HUES64 (cell line): ENCODE data around the gene ZBTB7A. TPM values are rescaled to one million over a fixed set of nuclear protein-coding genes. Genes with fewer than 3 reads are reported as not detected.

Source experiments
- H3K27ac ChIP-seq: 2 replicates; pipeline ENCODE4 v1.7.0; 2013; ENCODE audit warnings: low read depth, low read length, inconsistent platforms
- H3K27me3 ChIP-seq: 2 replicates; pipeline ENCODE4 v1.6.1; 2013; ENCODE audit warnings: mild to moderate bottlenecking, low read length; ENCODE audit not compliant: insufficient read depth
- H3K36me3 ChIP-seq: 2 replicates; pipeline ENCODE4 v1.6.1; 2013; ENCODE audit warnings: mild to moderate bottlenecking, low read length; ENCODE audit not compliant: insufficient read depth
- H3K4me1 ChIP-seq: 2 replicates; pipeline ENCODE4 v1.6.1; 2013; ENCODE audit warnings: mild to moderate bottlenecking, low read length, moderate library complexity; ENCODE audit not compliant: insufficient read depth
- H3K4me3 ChIP-seq: 2 replicates; pipeline ENCODE4 v1.5.1; 2013; ENCODE audit warnings: mild to moderate bottlenecking, low read length, moderate library complexity
- H3K9ac ChIP-seq: 2 replicates; pipeline ENCODE4 v1.6.1; 2013; ENCODE audit warnings: mild to moderate bottlenecking, low read depth, low read length
- H3K9me3 ChIP-seq: 2 replicates; pipeline ENCODE4 v1.6.1; 2013; ENCODE audit warnings: low read depth, low read length; ENCODE audit not compliant: insufficient read depth
- WGBS: fragments of 150-250, 120-280 bp; methylation state at CpG from one replicate; pipeline ENCODE4 v1.1.7; 2013; ENCODE audit warnings: missing lambda C conversion rate; 5-methylcytosine and 5-hydroxymethylcytosine counted together
- polyA plus RNA-seq, 2 experiments: library from polyadenylated mRNA; stranded (reverse); fragments of 50-300 nt; gene quantifications; one replicate each; pipeline ENCODE4 v1.2.3, GENCODE V29; 2013

ZBTB7A gene
- polyA plus RNA-seq (2013, experiment 1 of 2): 8.6 TPM
- 8.7 TPM for polyA plus RNA-seq (2013, experiment 2 of 2)

DNA sequence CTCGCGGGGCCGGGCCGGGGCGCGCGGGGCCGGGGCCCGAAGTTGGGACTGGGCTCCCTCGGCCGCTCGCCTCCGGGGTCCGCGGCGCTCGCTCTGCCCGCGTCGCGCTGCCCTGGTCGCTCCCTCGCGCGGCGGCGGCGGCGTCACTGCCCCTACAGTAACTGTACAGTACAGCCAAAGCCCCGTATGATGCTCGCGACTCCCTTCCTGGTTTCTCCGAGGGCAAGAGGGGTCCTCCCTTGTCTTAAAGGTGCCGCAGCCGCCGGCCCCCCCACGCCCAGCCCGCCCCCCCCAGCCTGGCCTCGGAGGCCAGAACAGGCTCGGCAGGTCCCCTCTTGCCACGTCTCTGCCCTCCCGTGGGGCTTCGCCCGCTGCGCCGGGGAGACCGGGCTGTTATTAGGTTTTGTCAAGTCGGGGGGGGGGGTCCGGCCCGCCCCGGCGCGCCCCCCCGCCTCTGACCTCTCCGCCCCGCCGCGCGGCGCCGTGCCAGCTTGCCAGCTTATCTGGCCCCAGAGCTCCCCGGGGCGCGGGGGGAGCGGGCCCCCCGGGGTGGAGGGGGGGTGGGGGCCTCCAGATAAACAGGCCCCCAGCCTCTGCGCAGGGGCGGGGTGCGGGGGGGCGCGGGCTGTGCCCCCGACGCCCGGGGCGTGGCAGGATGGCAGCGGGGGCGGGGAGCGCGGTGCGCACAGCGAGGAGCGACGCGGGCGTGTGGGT, at the start of gene ZBTB7A:
Gene ZBTB7A, minus strand, starts transcription at position 218 of the 714 bp plus-strand sequence. CDS start 11,667 bp downstream, outside the sequence.
- H3K9me3 ChIP-seq: no peaks in the 10 kb centered on the region
- 0 out of 2 replicates have a peak, but pooled peaks cover 4% of the 10 kb centered on the region for H3K4me1 ChIP-seq
- peaks cover 27% of the 10 kb centered on the region for H3K27me3 ChIP-seq
- peaks cover 8% of the 10 kb centered on the region; the same call in 1 of the 2 replicates for H3K36me3 ChIP-seq
- 1% methylated on average over 77 of the region's 85 CpGs for WGBS
- H3K27ac ChIP-seq: no peak within 1 kb of the TSS
- H3K9ac ChIP-seq: peak within 1 kb of the TSS; percentile 61; the same call in 1 of the 2 replicates
- H3K4me3 ChIP-seq: peak within 1 kb of the TSS; percentile 62

DNA sequence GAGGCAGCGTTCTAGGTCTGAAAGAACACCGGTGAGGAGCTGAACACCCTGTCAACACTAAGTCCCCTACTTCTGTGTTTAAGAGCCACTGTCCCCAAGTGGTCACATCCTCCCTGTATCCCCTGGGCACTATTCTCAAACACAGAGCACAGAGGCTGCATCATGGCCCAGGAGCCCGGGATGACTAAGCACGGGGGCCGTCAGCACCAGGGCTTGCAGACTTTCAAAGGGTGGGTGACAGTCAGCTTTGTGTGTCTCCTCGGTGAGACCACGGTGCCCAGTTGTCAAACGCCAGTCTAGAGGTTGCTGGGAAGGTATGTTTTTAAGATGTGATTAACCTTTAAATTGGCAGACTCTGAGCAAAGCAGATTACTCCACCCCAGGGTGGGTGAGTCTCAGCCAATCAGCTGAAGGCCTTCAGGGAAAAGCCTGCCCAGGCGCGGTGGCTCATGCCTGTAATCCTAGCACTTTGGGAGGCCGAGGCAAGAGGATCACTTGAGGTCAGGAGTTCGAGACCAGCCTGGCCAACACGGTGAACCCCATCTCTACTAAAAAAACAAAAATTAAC, 49.2 kb upstream of the ZBTB7A start:
- Histone ChIP-seq H3K27ac (no peak overlapping the region), H3K4me1 (no peaks in the 10 kb centered on the region), H3K9ac (no peak overlapping the region), H3K4me3 (no peak overlapping the region), H3K27me3 (no peaks in the 10 kb centered on the region), H3K36me3 (peaks cover 74% of the 10 kb centered on the region), H3K9me3 (no peaks in the 10 kb centered on the region)
- WGBS: 93% methylated on average over 13 of the region's 13 CpGs

DNA sequence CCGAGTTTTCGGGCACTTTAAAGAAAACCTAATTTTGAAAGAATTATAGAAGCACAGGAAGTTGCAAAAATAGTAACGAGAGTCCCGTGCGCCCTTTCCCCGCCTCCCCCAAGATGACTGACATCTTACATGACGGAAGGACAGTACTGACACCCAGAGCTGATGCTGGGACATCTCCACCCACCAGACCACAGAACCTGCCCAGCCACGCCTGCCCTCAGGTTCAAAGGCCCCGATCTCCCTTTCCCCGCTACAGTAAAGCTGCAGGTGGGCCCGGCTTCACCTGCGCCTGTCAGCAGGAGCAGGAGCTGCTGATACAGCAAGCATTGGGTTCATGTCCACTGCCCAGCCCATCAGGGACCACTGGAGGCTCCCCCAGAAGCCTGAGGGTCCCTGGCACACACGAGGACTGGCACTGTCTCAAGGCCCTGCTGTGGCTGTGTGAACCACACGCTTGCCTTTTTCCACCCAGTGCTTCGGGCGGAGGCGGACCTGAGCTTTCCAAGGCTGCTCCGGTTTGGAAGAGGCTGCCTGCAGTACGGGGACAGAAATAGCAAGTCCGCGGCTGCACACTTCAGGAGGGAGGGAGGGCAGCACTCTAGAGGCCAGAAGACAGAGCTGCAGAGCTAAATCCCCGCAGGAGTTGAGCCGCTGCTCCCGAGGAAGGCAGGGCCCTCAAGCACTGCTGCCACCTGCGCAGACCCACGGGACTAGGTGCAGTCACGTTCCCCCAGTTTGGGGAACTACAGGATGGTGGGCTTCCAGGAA, 48.5 kb upstream of the ZBTB7A start:
- Histone ChIP-seq H3K4me1 (no peaks in the 10 kb centered on the region), H3K9ac (no peak overlapping the region)

GRCh38 chr19:4114181-4114580, 47.5 kb upstream of the ZBTB7A start:
- no peak overlapping the region for H3K4me3 ChIP-seq
- H3K36me3 ChIP-seq: peaks cover 81% of the 10 kb centered on the region
- WGBS: 95% methylated on average over 19 of the region's 19 CpGs
- H3K27me3 ChIP-seq: no peaks in the 10 kb centered on the region
- H3K9me3 ChIP-seq: no peaks in the 10 kb centered on the region
- H3K4me1 ChIP-seq: no peaks in the 10 kb centered on the region
- no peak overlapping the region for H3K9ac ChIP-seq
- H3K27ac ChIP-seq: no peak overlapping the region

More for the DNA sequence above, 48.5 kb upstream of the ZBTB7A start:
- Histone ChIP-seq H3K9me3 (no peaks in the 10 kb centered on the region), H3K4me3 (no peak overlapping the region), H3K27me3 (no peaks in the 10 kb centered on the region), H3K27ac (no peak overlapping the region), H3K36me3 (peaks cover 79% of the 10 kb centered on the region)
- 91% methylated on average over 27 of the region's 27 CpGs for WGBS

GRCh38 chr19:4113398-4114088, 46.8 kb upstream of the ZBTB7A start:
- Histone ChIP-seq H3K27ac (no peak overlapping the region), H3K36me3 (peaks cover 87% of the 10 kb centered on the region), H3K9ac (no peak overlapping the region), H3K9me3 (no peaks in the 10 kb centered on the region), H3K4me3 (no peak overlapping the region), H3K27me3 (no peaks in the 10 kb centered on the region), H3K4me1 (no peaks in the 10 kb centered on the region)
- WGBS: 94% methylated on average over 22 of the region's 22 CpGs

GRCh38 chr19:4112367-4112766, 45.7 kb upstream of the ZBTB7A start:
- Histone ChIP-seq H3K27me3 (no peaks in the 10 kb centered on the region), H3K9ac (no peak overlapping the region), H3K9me3 (no peaks in the 10 kb centered on the region), H3K27ac (no peak overlapping the region), H3K4me3 (no peak overlapping the region), H3K36me3 (peaks cover 91% of the 10 kb centered on the region), H3K4me1 (no peaks in the 10 kb centered on the region)
- WGBS: 96% methylated on average over 17 of the region's 17 CpGs

- Histone ChIP-seq H3K27me3 (no peaks in the 10 kb centered on the region), H3K36me3 (peaks cover 88% of the 10 kb centered on the region), H3K9ac (no peak overlapping the region), H3K9me3 (no peaks in the 10 kb centered on the region), H3K4me3 (no peak overlapping the region), H3K27ac (no peak overlapping the region), H3K4me1 (no peaks in the 10 kb centered on the region)
- 94% methylated on average over 6 of the region's 6 CpGs for WGBS
Measured at GRCh38 chr19:4109626-4109945, 42.9 kb upstream of the ZBTB7A start.

DNA sequence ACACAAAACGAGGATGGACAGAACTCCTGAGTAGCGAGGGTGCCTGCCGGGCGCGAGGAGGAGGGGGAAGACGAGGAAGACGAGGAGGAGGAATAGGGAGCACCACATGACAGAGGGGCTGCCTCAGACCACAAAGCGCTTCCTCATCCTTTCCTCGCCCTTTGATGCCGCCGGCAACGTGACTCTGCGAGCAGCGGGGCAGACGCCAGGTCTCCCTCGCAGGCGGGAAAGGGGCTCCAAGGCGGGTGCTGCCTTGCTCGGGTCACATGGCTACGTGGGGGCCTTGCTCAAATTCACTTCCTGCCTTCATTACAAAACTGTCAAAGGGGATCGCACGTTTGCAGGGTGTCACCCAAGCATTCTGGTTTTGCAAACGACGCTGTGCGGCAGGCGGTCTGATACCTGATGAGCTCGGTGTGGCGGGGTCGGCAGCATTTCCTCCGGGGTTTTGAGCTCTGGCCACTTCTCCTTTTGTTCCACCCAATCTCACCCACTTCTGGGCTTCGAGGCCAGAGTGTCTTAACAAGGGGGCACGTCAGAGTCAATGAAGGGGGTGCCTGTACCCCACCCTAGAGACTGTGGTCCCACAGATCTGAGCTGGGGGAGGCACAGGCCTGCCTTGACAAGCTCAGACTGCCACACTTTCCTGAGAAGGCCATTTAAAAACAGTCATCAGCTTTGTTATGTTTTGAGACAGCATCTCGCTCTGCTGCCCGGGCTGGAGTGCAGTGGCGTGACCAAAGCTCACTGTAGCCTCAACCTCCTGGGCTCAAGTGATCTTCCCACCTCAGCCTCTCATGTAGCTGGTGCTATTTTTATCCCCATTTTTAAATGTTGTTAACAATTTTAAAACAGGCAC, 42.3 kb upstream of the ZBTB7A start:
- no peaks in the 10 kb centered on the region for H3K4me1 ChIP-seq
- H3K27me3 ChIP-seq: no peaks in the 10 kb centered on the region
- H3K27ac ChIP-seq: no peak overlapping the region
- H3K4me3 ChIP-seq: no peak overlapping the region
- H3K9ac ChIP-seq: no peak overlapping the region
- peaks cover 85% of the 10 kb centered on the region for H3K36me3 ChIP-seq
- 96% methylated on average over 35 of the region's 35 CpGs for WGBS
- H3K9me3 ChIP-seq: no peaks in the 10 kb centered on the region

DNA sequence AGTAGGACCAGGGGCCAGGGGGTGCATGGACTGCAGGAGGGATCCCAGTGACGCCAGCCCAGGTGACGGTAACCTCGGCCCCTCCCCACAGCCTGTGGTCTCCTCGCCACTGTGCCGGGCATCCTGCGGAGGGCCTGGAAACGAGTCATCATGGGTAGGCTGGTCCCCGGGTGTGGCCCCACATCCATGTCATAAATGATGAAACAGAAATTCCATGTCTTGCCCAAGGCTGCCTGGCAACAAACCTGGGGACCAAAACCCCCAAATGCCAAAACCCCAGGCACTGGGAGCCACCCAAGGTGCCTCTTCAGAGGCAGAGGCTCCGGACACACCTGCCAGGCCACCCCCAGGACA, 36.4 kb upstream of the ZBTB7A start:
- no peaks in the 10 kb centered on the region for H3K4me1 ChIP-seq
- H3K27me3 ChIP-seq: no peaks in the 10 kb centered on the region
- 93% methylated on average over 9 of the region's 9 CpGs for WGBS
- peaks cover 82% of the 10 kb centered on the region for H3K36me3 ChIP-seq
- no peak overlapping the region for H3K27ac ChIP-seq
- H3K9me3 ChIP-seq: no peaks in the 10 kb centered on the region
- H3K4me3 ChIP-seq: no peak overlapping the region
- no peak overlapping the region for H3K9ac ChIP-seq

DNA sequence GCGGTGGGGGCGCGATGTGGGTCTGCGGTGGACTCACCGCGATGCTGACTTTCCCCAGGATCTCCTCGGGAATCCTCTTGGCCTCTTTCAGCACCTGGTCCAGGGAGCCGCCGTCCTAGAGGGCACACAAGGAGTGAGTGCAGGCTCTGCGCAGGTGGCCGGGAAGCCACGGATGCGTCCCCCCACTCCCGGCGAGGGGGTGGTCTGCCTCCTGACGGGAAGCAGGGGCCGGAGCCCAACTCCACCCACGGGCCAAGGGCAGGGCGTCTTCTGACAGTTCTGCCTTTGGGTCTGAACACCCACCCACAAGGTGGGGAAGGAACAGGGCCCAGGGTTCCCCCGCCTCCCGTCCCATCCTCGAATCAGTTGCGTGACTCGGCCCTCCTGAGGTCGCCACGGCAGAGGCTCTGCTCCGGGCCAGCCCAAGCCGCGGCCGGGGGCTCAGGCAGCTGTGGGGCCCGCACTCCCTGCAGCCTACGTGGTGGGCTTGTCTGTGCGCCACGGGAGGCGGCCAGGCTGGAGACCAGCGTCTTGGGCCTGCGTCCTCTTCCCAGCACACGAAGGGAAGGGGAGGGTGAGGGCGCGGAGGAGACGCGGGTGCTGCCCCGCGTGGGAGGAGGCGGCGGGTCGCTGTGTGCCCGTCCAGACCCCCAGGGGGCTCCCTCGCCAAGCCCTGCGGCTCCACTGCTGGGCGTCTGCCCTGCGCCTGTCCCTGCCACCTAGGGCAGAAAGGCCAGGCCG, 35.8 kb upstream of the ZBTB7A start:
- WGBS: 94% methylated on average over 53 of the region's 53 CpGs
- Histone ChIP-seq H3K4me1 (no peaks in the 10 kb centered on the region), H3K27me3 (no peaks in the 10 kb centered on the region), H3K4me3 (no peak overlapping the region), H3K9me3 (no peaks in the 10 kb centered on the region), H3K9ac (no peak overlapping the region), H3K27ac (no peak overlapping the region), H3K36me3 (peaks cover 82% of the 10 kb centered on the region)
